ENCODE measurements around the gene PLD2.
A peak's percentile ranks its signal among the peaks of the same experiment; 100 is the strongest.
"Not testable (repeated sequence)": the region's sequence is repeated elsewhere in the genome, so short reads cannot be mapped to it uniquely, and the experiment has no call there.

Gene PLD2

GRCh38 chr17:4856271-4856936 lies 49.5 kb downstream of the PLD2 start:
- H3K36me3 ChIP-seq (ENCODE audit: control insufficient read depth in 1 of 2, insufficient read depth in 2 of 2, low read depth in 1 of 2, low read length in 2 of 2) = peaks cover 11 to 25% of the 10 kb centered on the region in 2 experiments
- no peak overlapping the region for H2BK12ac ChIP-seq (ENCODE audit: low read length in 2 of 2)
- no peak overlapping the region for H3K14ac ChIP-seq (ENCODE audit: low read length in 2 of 2)
- WGBS = 88% methylated on average over 13 of the region's 17 CpGs
- no peak for DNase-seq
- H3K4me3 ChIP-seq (ENCODE audit: insufficient read depth in 1 of 2, low read depth in 1 of 2, low read length in 2 of 2) = no peak overlapping the region
- H2AK5ac ChIP-seq (ENCODE audit: low read length, severe bottlenecking) = no peak overlapping the region
- H3K18ac ChIP-seq (ENCODE audit: low read depth in 1 of 2, low read length in 2 of 2) = no peak overlapping the region
- H4K8ac ChIP-seq (ENCODE audit: low read length) = no peak overlapping the region
- H3K4me1 ChIP-seq (ENCODE audit: control insufficient read depth, insufficient read depth, low read depth, low read length) = peaks cover 35% of the 10 kb centered on the region
- peaks cover 34% of the 10 kb centered on the region for H3K79me1 ChIP-seq (replicated peaks; ENCODE audit: low read length, poor library complexity, severe bottlenecking)
- H2AFZ ChIP-seq (ENCODE audit: low read depth, low read length) = no peak overlapping the region
- H3K23ac ChIP-seq (ENCODE audit: low read length in 2 of 2) = no peak overlapping the region
- no peaks in the 10 kb centered on the region for H3K9me3 ChIP-seq (ENCODE audit: control insufficient read depth, low read length)
- H4K91ac ChIP-seq (ENCODE audit: low read length) = no peak overlapping the region
- no peak overlapping the region for H3K4me2 ChIP-seq (ENCODE audit: low read length, poor library complexity, severe bottlenecking)
- H2BK120ac ChIP-seq (ENCODE audit: low read depth, low read length) = no peak overlapping the region
- H3K27me3 ChIP-seq (ENCODE audit: control insufficient read depth in 1 of 2, insufficient read depth in 1 of 2, low read length in 2 of 2) = no peaks in the 10 kb centered on the region
- peak overlapping the region; percentile 56 for H2BK15ac ChIP-seq (ENCODE audit: low read depth, poor library complexity, severe bottlenecking)
- H3K9ac ChIP-seq (ENCODE audit: low read length) = no peak overlapping the region
- no peak overlapping the region for H2BK5ac ChIP-seq (ENCODE audit: low read depth, low read length, poor library complexity, severe bottlenecking)
- H3K4ac ChIP-seq (ENCODE audit: low read depth in 1 of 2, low read length in 2 of 2) = no peak overlapping the region
- H3K27ac ChIP-seq (ENCODE audit: low read length, poor library complexity, severe bottlenecking) = no peak overlapping the region

GRCh38 chr17:4856937-4857314 lies 50.0 kb downstream of the PLD2 start:
- peak overlapping the region in 1 of 2 experiments; percentile 5 for H3K14ac ChIP-seq (ENCODE audit: low read length in 2 of 2)
- no peak overlapping the region for H3K4ac ChIP-seq (ENCODE audit: low read depth in 1 of 2, low read length in 2 of 2)
- DNase-seq = no peak
- H3K27ac ChIP-seq (ENCODE audit: low read length, poor library complexity, severe bottlenecking) = no peak overlapping the region
- H2AK5ac ChIP-seq (ENCODE audit: low read length, severe bottlenecking) = no peak overlapping the region
- no peak overlapping the region for H2BK5ac ChIP-seq (ENCODE audit: low read depth, low read length, poor library complexity, severe bottlenecking)
- H3K9ac ChIP-seq (ENCODE audit: low read length) = no peak overlapping the region
- H3K23ac ChIP-seq (ENCODE audit: low read length in 2 of 2) = no peak overlapping the region
- WGBS = over 99% methylated on average over 7 of the region's 7 CpGs
- peaks cover 14 to 25% of the 10 kb centered on the region in 2 experiments for H3K36me3 ChIP-seq (ENCODE audit: control insufficient read depth in 1 of 2, insufficient read depth in 2 of 2, low read depth in 1 of 2, low read length in 2 of 2)
- peak overlapping the region in 1 of 2 experiments; percentile 15 for H2BK12ac ChIP-seq (ENCODE audit: low read length in 2 of 2)
- peaks cover 34% of the 10 kb centered on the region for H3K79me1 ChIP-seq (replicated peaks; ENCODE audit: low read length, poor library complexity, severe bottlenecking)
- H2BK120ac ChIP-seq (ENCODE audit: low read depth, low read length) = no peak overlapping the region
- no peak overlapping the region for H2AFZ ChIP-seq (ENCODE audit: low read depth, low read length)
- no peak overlapping the region for H4K8ac ChIP-seq (ENCODE audit: low read length)
- no peak overlapping the region for H3K4me2 ChIP-seq (ENCODE audit: low read length, poor library complexity, severe bottlenecking)
- no peak overlapping the region for H2BK15ac ChIP-seq (ENCODE audit: low read depth, poor library complexity, severe bottlenecking)
- H3K27me3 ChIP-seq (ENCODE audit: control insufficient read depth in 1 of 2, insufficient read depth in 1 of 2, low read length in 2 of 2) = no peaks in the 10 kb centered on the region
- H4K91ac ChIP-seq (ENCODE audit: low read length) = no peak overlapping the region
- peaks cover 32% of the 10 kb centered on the region for H3K4me1 ChIP-seq (ENCODE audit: control insufficient read depth, insufficient read depth, low read depth, low read length)
- H3K9me3 ChIP-seq (ENCODE audit: control insufficient read depth, low read length) = no peaks in the 10 kb centered on the region
- H3K4me3 ChIP-seq (ENCODE audit: insufficient read depth in 1 of 2, low read depth in 1 of 2, low read length in 2 of 2) = no peak overlapping the region
- no peak overlapping the region for H3K18ac ChIP-seq (ENCODE audit: low read depth in 1 of 2, low read length in 2 of 2)

GRCh38 chr17:4857347-4857746 lies 50.4 kb downstream of the PLD2 start:
- H3K9me3 ChIP-seq (ENCODE audit: control insufficient read depth, low read length); H3K4me2 ChIP-seq (ENCODE audit: low read length, poor library complexity, severe bottlenecking); H2AFZ ChIP-seq (ENCODE audit: low read depth, low read length); H3K4me3 ChIP-seq (ENCODE audit: insufficient read depth in 1 of 2, low read depth in 1 of 2, low read length in 2 of 2); H2BK5ac ChIP-seq (ENCODE audit: low read depth, low read length, poor library complexity, severe bottlenecking); H3K27me3 ChIP-seq (ENCODE audit: control insufficient read depth in 1 of 2, insufficient read depth in 1 of 2, low read length in 2 of 2); H2BK120ac ChIP-seq (ENCODE audit: low read depth, low read length); H3K4ac ChIP-seq (ENCODE audit: low read depth in 1 of 2, low read length in 2 of 2); H4K8ac ChIP-seq (ENCODE audit: low read length); H3K27ac ChIP-seq (ENCODE audit: low read length, poor library complexity, severe bottlenecking); DNase-seq; H2BK15ac ChIP-seq (ENCODE audit: low read depth, poor library complexity, severe bottlenecking); H2AK5ac ChIP-seq (ENCODE audit: low read length, severe bottlenecking); H3K18ac ChIP-seq (ENCODE audit: low read depth in 1 of 2, low read length in 2 of 2); H4K91ac ChIP-seq (ENCODE audit: low read length); H3K23ac ChIP-seq (ENCODE audit: low read length in 2 of 2); H3K9ac ChIP-seq (ENCODE audit: low read length); H2BK12ac ChIP-seq (ENCODE audit: low read length in 2 of 2): not testable (repeated sequence)
- H3K36me3 ChIP-seq (ENCODE audit: control insufficient read depth in 1 of 2, insufficient read depth in 2 of 2, low read depth in 1 of 2, low read length in 2 of 2) = peaks cover 14 to 25% of the 10 kb centered on the region in 2 experiments
- peak overlapping the region in 1 of 2 experiments; percentile 5 for H3K14ac ChIP-seq (ENCODE audit: low read length in 2 of 2)
- H3K4me1 ChIP-seq (ENCODE audit: control insufficient read depth, insufficient read depth, low read depth, low read length) = peaks cover 30% of the 10 kb centered on the region
- peaks cover 37% of the 10 kb centered on the region for H3K79me1 ChIP-seq (replicated peaks; ENCODE audit: low read length, poor library complexity, severe bottlenecking)
- 93% methylated on average over 4 of the region's 7 CpGs for WGBS

- no peak for DNase-seq
- Histone ChIP-seq H3K27ac (ENCODE audit: low read length, poor library complexity, severe bottlenecking) (peak overlapping the region; percentile 65), H2BK15ac (ENCODE audit: low read depth, poor library complexity, severe bottlenecking) (no peak overlapping the region), H3K4me1 (ENCODE audit: control insufficient read depth, insufficient read depth, low read depth, low read length) (peaks cover 23% of the 10 kb centered on the region), H2BK120ac (ENCODE audit: low read depth, low read length) (no peak overlapping the region), H3K14ac (ENCODE audit: low read length in 2 of 2) (no peak overlapping the region), H3K18ac (ENCODE audit: low read depth in 1 of 2, low read length in 2 of 2) (peak overlapping the region in 1 of 2 experiments; percentile 46), H4K91ac (ENCODE audit: low read length) (no peak overlapping the region), H4K8ac (ENCODE audit: low read length) (no peak overlapping the region), H2AFZ (ENCODE audit: low read depth, low read length) (no peak overlapping the region), H2BK12ac (ENCODE audit: low read length in 2 of 2) (peak overlapping the region in 1 of 2 experiments; percentile 19), H3K4ac (ENCODE audit: low read depth in 1 of 2, low read length in 2 of 2) (no peak overlapping the region), H3K27me3 (ENCODE audit: control insufficient read depth in 1 of 2, insufficient read depth in 1 of 2, low read length in 2 of 2) (no peaks in the 10 kb centered on the region), H3K36me3 (ENCODE audit: control insufficient read depth in 1 of 2, insufficient read depth in 2 of 2, low read depth in 1 of 2, low read length in 2 of 2) (peaks cover 14 to 28% of the 10 kb centered on the region in 2 experiments), H3K9ac (ENCODE audit: low read length) (no peak overlapping the region), H2BK5ac (ENCODE audit: low read depth, low read length, poor library complexity, severe bottlenecking) (no peak overlapping the region), H3K23ac (ENCODE audit: low read length in 2 of 2) (no peak overlapping the region), H2AK5ac (ENCODE audit: low read length, severe bottlenecking) (peak overlapping the region; percentile 51), H3K9me3 (ENCODE audit: control insufficient read depth, low read length) (no peaks in the 10 kb centered on the region), H3K4me2 (ENCODE audit: low read length, poor library complexity, severe bottlenecking) (no peak overlapping the region), H3K79me1 (replicated peaks; ENCODE audit: low read length, poor library complexity, severe bottlenecking) (peaks cover 44% of the 10 kb centered on the region), H3K4me3 (ENCODE audit: insufficient read depth in 1 of 2, low read depth in 1 of 2, low read length in 2 of 2) (no peak overlapping the region)
- WGBS = 32% methylated on average over 3 of the region's 7 CpGs
Observed at GRCh38 chr17:4858068-4858881, 51.3 kb downstream of the PLD2 start.

Data from mesenchymal stem cell (in vitro differentiated cells and primary cell).